K562 (cell line): ENCODE results near the gene POC1B. TPM values are rescaled to one million over a fixed set of nuclear protein-coding genes. Genes with fewer than 3 reads are reported as not detected.

ENCODE experiments used
- ARID2 ChIP-seq: fragments of 450-650 bp; IDR thresholded peaks from 2 replicates; pipeline ENCODE4 v1.6.1; 2017; ENCODE audit warnings: antibody characterized with exemption, mild to moderate bottlenecking
- CBFB ChIP-seq: sonication (generic); formaldehyde crosslinking; IDR thresholded peaks from 2 replicates; pipeline ENCODE4 v1.4.0; 2020; ENCODE audit warnings: mild to moderate bottlenecking, missing genetic modification reagents
- CCNT2 ChIP-seq: IDR thresholded peaks from 2 replicates; pipeline ENCODE4 v1.6.1; 2011; ENCODE audit warnings: borderline replicate concordance, low read depth, mild to moderate bottlenecking, moderate library complexity, mixed read lengths, low read length; ENCODE audit not compliant: insufficient read length; ENCODE audit errors: extremely low read depth
- CXXC5 ChIP-seq: fragments of 250-450 bp; sonication (Bioruptor Pico); IDR thresholded peaks from 2 replicates; pipeline ENCODE4 v1.8.0; 2022; ENCODE audit warnings: inconsistent platforms, mild to moderate bottlenecking, moderate library complexity
- EP400 ChIP-seq: fragments of 450-650 bp; IDR thresholded peaks from 2 replicates; pipeline ENCODE4 v1.6.1; 2017; ENCODE audit warnings: antibody characterized with exemption, mild to moderate bottlenecking, moderate library complexity
- FOXK1 ChIP-seq: sonication (generic); formaldehyde crosslinking; IDR thresholded peaks from 2 replicates; pipeline ENCODE4 v1.8.0; 2022; ENCODE audit warnings: missing genetic modification reagents, mild to moderate bottlenecking, borderline replicate concordance
- HNRNPUL1 ChIP-seq: fragments of 200-400 bp; formaldehyde crosslinking; IDR thresholded peaks from 2 replicates; pipeline ENCODE4 v1.6.1; 2017; ENCODE audit warnings: low read length
- IFI16 ChIP-seq: fragments of 250-450 bp; sonication (Bioruptor Pico); IDR thresholded peaks from 2 replicates; pipeline ENCODE4 v2.1.2; 2022; ENCODE audit warnings: mild to moderate bottlenecking, inconsistent platforms
- MTA2 ChIP-seq: fragments of 450-650 bp; IDR thresholded peaks from 2 replicates; pipeline ENCODE4 v1.6.1; 2016; ENCODE audit warnings: low read depth
- RBFOX2 ChIP-seq: fragments of 200-400 bp; formaldehyde crosslinking; IDR thresholded peaks from 2 replicates; pipeline ENCODE4 v1.6.1; 2017; ENCODE audit warnings: low read depth, mild to moderate bottlenecking, low read length, moderate library complexity
- RBM14 ChIP-seq: fragments of 200-400 bp; formaldehyde crosslinking; IDR thresholded peaks from 2 replicates; pipeline ENCODE4 v1.6.1; 2018; ENCODE audit warnings: low read depth, mild to moderate bottlenecking, low read length, moderate library complexity, borderline replicate concordance; ENCODE audit not compliant: insufficient read depth
- SNRNP70 ChIP-seq: fragments of 200-400 bp; formaldehyde crosslinking; optimal IDR thresholded peaks from 2 replicates; pipeline ENCODE3; 2017; ENCODE audit warnings: low read depth, low read length
- TAF1 ChIP-seq: IDR thresholded peaks from 2 replicates; pipeline ENCODE4 v1.6.1; 2011; ENCODE audit warnings: mild to moderate bottlenecking, low read length, moderate library complexity; ENCODE audit not compliant: insufficient read depth, control insufficient read depth, severe bottlenecking; ENCODE audit errors: extremely low read depth
- TAF15 ChIP-seq: fragments of 200-400 bp; formaldehyde crosslinking; IDR thresholded peaks from 2 replicates; pipeline ENCODE4 v1.6.1; 2017; ENCODE audit warnings: mild to moderate bottlenecking, low read depth, low read length, moderate library complexity
- TRIM28 ChIP-seq: fragments of 450-650 bp; IDR thresholded peaks from 2 replicates; pipeline ENCODE4 v1.6.1; 2017
- YY1 ChIP-seq, 3 experiments: IDR thresholded peaks; 2 replicates each; pipeline ENCODE4 v1.6.1; 2011; ENCODE audit warnings: low read length in 2 of 3, mild to moderate bottlenecking in 2 of 3, moderate library complexity in 2 of 3, borderline replicate concordance in 1 of 3, control low read depth in 1 of 3, low read depth in 1 of 3; ENCODE audit not compliant: insufficient read depth in 3 of 3, insufficient replicate concordance in 2 of 3, control insufficient read depth in 1 of 3, insufficient read length in 1 of 3; ENCODE audit errors: extremely low read depth in 1 of 3
- ZC3H11A ChIP-seq: IDR thresholded peaks from 2 replicates; pipeline ENCODE4 v1.6.1; 2012; ENCODE audit warnings: low read depth, low read length, improper control_type of control experiment
- ZC3H8 ChIP-seq: fragments of 450-650 bp; IDR thresholded peaks from 2 replicates; pipeline ENCODE4 v1.6.1; 2017
- ZNF282 ChIP-seq: sonication (generic); formaldehyde crosslinking; IDR thresholded peaks from 2 replicates; pipeline ENCODE4 v1.8.1; 2023; ENCODE audit warnings: missing genetic modification reagents
- ZNF431 ChIP-seq: sonication (generic); formaldehyde crosslinking; IDR thresholded peaks from 2 replicates; pipeline ENCODE4 v1.8.0; 2022; ENCODE audit warnings: mild to moderate bottlenecking, missing genetic modification reagents
- polyA plus RNA-seq, 8 experiments: library from polyadenylated mRNA; depleted of rRNA in 4 of 8; stranded (reverse) in 5 of 8; unstranded in 3 of 8; fragments of >200 nt; fragmentation: Nextera tagmentation in 2 of 8; fragmentation: Illumina TruSeq in 1 of 8; extraction: Ambion mirVana in 2 of 8; extraction: Trizol in 1 of 8; gene quantifications; 2 replicates each; pipeline versions ENCODE4 v1.2.1 to v1.2.3, GENCODE V29; 2011 to 2014; ENCODE audit warnings: inconsistent platforms in 1 of 8, missing spikeins in 1 of 8
- total RNA-seq, 7 experiments: library from RNA; depleted of rRNA in 6 of 7; stranded (reverse); fragments of >200 nt in 6 of 7; fragmentation: Illumina TruSeq in 2 of 7; extraction: Trizol in 2 of 7; gene quantifications; 2 replicates each; pipeline versions ENCODE4 v1.2.1 to v1.2.3, GENCODE V29; 2011 to 2021; ENCODE audit warnings: low replicate concordance in 1 of 7
- TF ChIP-seq, protein P1 (sequence below): fragments of 250-450 bp; sonication (Bioruptor Pico); IDR thresholded peaks from 2 replicates; pipeline ENCODE4 v1.8.0; 2022; ENCODE audit warnings: inconsistent platforms, mild to moderate bottlenecking, moderate library complexity, borderline replicate concordance
- TF ChIP-seq, protein P2 (sequence below): fragments of 450-650 bp; conservative IDR thresholded peaks from 2 replicates; pipeline ENCODE4 v1.6.1; 2016; ENCODE audit warnings: missing genetic modification characterization, low read depth, mild to moderate bottlenecking, control low read depth, missing compliant biosample characterization
- TF ChIP-seq, protein P3 (sequence below), 3 experiments: fragments of 200-800 bp in 1 of 3; sonication (Bioruptor generic) in 1 of 3; sonication (generic) in 1 of 3; formaldehyde crosslinking in 1 of 3; IDR thresholded peaks; 2 replicates each; pipeline versions ENCODE4 v1.6.1 to v1.8.0; 2016 to 2022; ENCODE audit warnings: mild to moderate bottlenecking in 2 of 3, missing compliant biosample characterization in 2 of 3, missing genetic modification characterization in 2 of 3, missing genetic modification reagents in 1 of 3
- TF ChIP-seq, protein P4 (sequence below): fragments of 450-650 bp; formaldehyde crosslinking; conservative IDR thresholded peaks from 2 replicates; pipeline ENCODE4 v1.4.0; 2022; ENCODE audit warnings: mild to moderate bottlenecking, missing genetic modification characterization

Gene POC1B
- total and polyA plus RNA-seq, 9 of the 15 experiments (the other 6 are each of a cell fraction or from before 2014, with no cell fraction given): 4.5 to 16.1 (median 10.4) TPM

DNA sequence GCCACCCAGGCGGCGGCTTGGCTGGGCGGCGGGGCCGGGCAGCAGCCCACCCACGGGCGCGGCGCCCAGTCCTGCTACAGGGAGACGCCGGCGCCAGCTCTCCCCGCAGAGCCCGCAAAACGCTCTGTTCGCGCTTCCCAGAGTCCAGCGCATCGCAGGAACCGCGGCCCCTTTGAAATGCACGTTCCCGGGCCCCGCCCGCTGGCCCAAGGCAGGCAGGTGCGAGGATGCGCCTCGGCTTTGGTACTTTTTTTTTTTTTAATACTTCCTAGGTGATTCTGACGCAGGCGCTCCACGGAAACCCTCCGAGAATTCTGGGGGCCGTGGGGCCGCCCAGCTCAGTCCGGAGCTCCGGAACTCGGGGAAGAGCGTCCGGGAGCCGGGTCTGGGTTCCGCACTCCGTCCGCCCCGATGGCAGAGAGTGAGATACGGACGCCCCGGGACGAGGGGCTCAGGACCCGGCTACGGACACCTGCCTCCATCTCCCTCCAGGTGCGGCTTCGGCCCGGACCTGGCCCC, 483 bp downstream of the POC1B start (continued):
- TF ChIP-seq, protein P1, sequence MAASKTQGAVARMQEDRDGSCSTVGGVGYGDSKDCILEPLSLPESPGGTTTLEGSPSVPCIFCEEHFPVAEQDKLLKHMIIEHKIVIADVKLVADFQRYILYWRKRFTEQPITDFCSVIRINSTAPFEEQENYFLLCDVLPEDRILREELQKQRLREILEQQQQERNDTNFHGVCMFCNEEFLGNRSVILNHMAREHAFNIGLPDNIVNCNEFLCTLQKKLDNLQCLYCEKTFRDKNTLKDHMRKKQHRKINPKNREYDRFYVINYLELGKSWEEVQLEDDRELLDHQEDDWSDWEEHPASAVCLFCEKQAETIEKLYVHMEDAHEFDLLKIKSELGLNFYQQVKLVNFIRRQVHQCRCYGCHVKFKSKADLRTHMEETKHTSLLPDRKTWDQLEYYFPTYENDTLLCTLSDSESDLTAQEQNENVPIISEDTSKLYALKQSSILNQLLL (CRISPR knock-in tag): no peak
- TF ChIP-seq SNRNP70 (no peak), ZC3H11A (no peak), CCNT2 (no peak), RBFOX2 (peak; percentile 63), IFI16 (CRISPR knock-in tag) (no peak), TAF1 (no peak), CBFB (CRISPR knock-in tag) (no peak), FOXK1 (CRISPR knock-in tag) (no peak), TRIM28 (no peak), YY1 (IDR thresholded peaks at IDR 0.05; ENCODE audit: borderline replicate concordance in 1 of 3, control insufficient read depth in 1 of 3, extremely low read depth in 1 of 3, insufficient read depth in 3 of 3, insufficient read length in 1 of 3, insufficient replicate concordance in 2 of 3, low read depth in 1 of 3, low read length in 2 of 3) (no peak), ZNF282 (CRISPR knock-in tag) (no peak), CXXC5 (CRISPR knock-in tag) (no peak), ZC3H8 (no peak), HNRNPUL1 (no peak), TAF15 (no peak), MTA2 (no peak), EP400 (no peak), ZNF431 (CRISPR knock-in tag) (no peak), RBM14 (peak; percentile 62; the same call in 1 of the 2 replicates), ARID2 (no peak)
- TF ChIP-seq, protein P2, sequence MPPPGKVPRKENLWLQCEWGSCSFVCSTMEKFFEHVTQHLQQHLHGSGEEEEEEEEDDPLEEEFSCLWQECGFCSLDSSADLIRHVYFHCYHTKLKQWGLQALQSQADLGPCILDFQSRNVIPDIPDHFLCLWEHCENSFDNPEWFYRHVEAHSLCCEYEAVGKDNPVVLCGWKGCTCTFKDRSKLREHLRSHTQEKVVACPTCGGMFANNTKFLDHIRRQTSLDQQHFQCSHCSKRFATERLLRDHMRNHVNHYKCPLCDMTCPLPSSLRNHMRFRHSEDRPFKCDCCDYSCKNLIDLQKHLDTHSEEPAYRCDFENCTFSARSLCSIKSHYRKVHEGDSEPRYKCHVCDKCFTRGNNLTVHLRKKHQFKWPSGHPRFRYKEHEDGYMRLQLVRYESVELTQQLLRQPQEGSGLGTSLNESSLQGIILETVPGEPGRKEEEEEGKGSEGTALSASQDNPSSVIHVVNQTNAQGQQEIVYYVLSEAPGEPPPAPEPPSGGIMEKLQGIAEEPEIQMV: no peak
- TF ChIP-seq, protein P3, sequence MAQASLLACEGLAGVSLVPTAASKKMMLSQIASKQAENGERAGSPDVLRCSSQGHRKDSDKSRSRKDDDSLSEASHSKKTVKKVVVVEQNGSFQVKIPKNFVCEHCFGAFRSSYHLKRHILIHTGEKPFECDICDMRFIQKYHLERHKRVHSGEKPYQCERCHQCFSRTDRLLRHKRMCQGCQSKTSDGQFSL (CRISPR knock-in tag; IDR thresholded peaks at IDR 0.05): no peak
- TF ChIP-seq, protein P3 (tag; IDR thresholded peaks at IDR 0.05): no peak
- TF ChIP-seq, protein P4, sequence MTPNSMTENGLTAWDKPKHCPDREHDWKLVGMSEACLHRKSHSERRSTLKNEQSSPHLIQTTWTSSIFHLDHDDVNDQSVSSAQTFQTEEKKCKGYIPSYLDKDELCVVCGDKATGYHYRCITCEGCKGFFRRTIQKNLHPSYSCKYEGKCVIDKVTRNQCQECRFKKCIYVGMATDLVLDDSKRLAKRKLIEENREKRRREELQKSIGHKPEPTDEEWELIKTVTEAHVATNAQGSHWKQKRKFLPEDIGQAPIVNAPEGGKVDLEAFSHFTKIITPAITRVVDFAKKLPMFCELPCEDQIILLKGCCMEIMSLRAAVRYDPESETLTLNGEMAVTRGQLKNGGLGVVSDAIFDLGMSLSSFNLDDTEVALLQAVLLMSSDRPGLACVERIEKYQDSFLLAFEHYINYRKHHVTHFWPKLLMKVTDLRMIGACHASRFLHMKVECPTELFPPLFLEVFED (CRISPR knock-in tag): no peak
